ENCODE results near the gene RBM48.
A peak's percentile ranks its signal among the peaks of the same experiment; 100 is the strongest.

RBM48 gene

DNA sequence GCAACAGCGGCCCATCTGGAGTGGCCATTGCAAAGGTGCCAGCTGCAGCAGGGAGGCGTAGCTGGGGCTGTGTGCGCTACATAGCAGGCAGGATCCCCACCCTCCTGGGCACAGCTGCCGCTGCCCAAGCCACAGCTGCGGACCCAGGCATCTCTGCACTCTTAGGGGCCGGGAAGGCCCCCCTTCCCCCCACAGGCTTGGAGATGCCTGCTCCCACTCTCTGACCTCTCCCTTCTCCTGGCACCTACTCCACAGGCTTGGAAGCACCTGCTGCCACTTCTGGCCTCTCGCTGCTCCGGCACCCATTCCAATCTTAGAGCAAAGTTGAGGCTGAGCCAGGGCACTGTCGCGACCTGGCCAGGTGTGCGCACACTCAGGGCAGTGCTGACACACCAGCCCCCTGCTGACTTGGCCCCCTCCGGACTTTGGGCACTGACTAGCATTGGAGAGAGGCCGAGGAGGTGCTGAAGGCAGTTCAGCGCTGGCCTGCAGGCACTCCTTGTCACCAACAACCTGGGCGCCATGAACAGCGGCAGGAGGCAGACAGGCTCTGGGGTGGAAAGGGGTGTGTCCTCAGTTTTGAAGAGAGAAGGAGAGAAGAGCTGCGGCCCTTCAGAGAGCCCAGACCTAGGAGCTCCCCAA is 18.4 kb downstream of the RBM48 start:
- DNase-seq: no peak

DNA sequence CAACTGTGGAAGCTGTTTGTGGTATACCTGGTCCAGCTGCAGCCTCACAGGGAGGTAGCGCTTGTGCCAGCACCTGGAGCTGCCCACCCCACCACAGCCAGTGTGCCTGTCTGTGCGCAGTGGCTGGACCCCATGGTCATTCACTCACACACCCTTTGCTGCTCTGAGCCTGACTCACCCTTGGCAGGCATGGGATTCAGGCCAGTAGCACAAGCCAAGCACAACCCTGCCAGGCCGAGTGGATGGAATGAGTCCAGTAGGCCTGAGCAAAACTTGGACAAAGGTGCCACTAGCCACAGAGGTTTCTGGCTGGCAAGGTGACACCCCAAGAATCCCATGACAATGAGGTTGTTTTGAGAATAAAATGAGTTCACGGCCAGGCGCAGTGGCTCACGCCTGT is 19.0 kb downstream of the RBM48 start:
- no peak for DNase-seq

DNA sequence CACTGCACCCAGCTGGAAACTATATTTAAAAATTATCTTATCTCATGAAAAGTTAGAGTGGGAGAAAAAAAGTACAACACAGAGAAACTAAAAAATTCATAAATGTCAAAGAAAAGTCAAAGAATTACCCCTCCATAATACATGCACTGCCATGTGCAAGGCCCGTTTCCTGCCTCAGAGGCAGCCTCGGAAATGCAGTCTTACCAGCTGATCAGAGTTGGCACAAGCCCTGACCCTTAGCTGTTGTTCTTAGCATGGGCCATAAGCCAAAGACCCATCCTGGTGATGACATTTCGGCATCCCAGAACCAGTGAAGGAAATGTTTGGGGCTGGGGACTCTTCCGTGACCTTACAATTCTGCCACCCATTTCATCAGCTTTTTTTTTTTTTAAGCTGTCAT is 21.6 kb downstream of the RBM48 start:
- DNase-seq: no peak

DNA sequence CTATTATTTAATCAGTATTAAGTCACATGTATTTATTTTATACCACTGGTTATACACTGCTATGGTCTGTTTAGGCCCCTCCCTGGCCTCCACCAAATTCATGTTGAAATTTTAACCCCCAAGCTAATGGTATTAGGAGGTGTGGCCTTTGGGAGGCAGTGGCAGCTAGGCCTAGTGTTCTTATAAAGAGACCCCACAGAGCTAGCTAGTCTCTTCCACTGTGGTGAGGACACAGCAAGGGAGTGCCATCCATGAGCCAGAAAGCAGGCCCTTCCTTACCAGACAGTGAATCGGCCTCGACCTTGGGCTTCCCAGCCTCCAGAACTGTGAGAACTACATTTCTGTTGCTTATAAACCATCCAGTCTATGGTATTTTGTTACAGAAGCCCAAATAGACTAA is 28.7 kb downstream of the RBM48 start:
- no peak for DNase-seq

DNA sequence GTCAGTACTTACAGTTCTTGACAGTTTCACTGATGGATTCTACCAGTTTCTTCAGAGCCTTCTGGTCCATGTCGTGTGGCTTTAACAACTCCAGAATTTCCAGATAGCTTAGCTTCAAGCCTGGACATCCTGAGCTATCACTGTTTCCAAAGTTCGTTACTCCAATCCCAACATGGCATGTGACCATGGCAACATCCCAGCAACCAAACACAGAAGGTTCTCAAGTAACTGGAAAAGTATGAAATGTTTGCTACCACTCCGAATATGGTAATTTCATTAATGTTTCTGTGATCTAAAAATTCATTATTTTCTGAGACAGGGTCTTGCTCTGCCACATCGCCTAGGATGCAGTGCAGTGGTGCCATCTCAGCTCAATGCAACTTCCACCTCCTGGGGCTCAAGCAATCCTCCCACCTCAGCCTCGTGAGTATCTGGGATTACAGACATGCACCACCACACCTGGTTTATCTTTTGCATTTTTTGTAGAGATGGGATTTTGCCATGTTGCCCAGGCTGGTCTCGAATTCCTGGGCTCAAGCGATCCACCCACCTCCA is 29.3 kb downstream of the RBM48 start:
- peak; percentile 1 for DNase-seq

DNA sequence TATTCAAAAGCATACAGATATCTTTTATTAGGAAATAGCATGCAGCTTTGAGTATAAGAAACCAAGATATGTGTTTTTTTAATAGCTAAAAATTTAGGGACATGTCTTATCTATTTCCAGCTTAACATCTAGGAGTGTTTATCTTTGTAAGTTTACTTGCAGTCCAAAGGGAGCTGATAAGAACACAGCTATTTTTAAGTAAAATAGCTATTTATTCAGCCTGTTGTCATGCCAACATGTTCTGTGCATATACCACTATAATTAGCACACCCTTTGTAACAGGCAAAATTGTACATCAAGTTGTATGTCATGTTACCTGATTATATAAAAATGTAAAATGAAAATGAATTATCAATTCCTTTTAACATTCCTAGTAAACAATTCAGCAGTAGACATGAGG is 32.0 kb downstream of the RBM48 start:
- no peak for DNase-seq

DNA sequence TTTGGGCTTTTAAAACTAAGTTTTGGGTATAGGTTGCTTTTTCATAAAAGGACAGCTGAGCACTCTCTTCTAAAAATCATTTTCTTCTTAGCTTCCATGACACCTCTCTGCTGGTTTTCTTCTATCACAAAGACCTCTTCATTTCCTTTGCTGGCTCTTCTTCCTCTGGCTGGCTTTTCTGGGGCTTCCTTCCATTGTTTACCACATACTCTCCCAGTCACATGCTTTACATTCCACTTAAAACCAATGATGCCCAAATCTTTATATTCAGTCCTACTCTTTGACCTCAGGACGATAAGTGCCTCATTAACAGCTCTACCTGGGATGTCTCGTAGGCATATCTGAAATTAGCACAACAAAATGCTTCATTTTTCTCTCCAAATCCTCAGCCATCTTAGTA is 34.8 kb downstream of the RBM48 start:
- DNase-seq: no peak

DNA sequence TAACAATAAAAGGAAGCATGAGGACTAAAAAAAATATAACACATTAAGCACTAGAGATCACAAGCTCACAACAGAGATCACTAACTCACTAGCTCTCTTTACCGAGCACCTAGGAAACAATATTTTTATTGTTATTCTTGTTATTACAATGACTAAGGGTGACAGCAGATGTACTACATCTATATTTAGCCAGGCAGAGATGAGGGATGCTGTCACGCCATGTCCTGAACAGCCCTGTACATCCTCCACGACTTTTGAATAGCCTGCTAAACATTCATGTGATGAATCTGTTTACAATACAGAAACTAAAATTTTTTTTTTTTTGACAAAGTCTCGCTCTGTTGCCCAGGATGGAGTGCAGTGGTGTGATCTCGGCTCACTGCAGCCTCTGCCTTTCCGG is 38.9 kb downstream of the RBM48 start:
- DNase-seq: peak; percentile 5

DNA sequence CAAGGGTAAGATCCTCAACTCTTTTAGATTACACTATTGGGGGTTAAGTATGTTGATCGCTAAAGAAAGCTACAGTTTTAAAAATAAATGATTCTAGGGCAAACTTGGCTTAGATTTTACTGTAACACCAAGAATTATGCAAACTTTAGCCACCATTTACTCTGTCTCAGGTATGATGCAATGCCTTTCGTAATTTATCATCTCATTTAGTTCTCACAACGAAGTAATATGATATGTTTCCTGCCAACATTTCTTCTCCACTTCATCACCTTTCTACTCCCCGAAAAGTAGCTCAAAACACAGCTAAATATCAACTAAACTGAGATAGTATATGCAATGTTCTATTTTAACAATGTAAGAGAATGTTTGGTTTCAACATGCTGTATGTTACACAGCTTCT is 40.5 kb downstream of the RBM48 start:
- DNase-seq: no peak

DNA sequence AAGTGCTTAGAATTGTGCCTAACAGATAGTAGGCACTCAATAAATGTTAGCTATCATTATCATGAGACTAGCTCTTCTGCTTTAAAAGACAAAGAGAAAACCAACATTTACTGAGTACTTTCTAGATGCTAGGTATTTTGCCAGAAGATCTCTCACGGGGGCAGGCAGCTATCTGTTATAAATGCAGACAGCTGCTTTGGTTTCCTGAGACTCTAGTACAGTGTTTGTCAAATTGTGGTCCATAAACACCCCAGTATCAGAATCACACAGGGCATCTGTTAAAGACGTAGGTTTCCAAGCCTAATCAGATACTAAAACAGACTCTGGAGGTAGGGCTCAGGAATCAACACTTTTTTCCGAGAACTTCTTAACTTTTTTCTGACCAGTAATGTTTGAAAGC is 47.7 kb downstream of the RBM48 start:
- DNase-seq: no peak

DNA sequence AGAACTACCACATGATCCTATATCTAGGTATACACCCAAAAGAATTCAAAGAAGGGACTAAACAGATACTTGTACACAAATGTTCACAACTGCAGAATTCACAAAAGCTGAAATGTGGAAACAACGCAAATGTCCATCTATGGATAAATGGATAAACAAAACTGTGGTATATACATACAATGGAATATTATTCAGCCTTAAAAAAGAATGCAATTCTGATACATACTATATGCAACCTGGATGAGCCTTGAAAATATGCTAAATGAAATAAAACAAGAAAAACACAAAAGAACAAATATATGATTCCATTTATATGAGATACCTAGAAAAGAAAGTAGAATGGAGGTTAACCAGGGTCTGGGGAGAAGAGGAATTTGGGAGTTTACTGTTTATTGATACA is 54.4 kb downstream of the RBM48 start:
- DNase-seq: no peak

DNA sequence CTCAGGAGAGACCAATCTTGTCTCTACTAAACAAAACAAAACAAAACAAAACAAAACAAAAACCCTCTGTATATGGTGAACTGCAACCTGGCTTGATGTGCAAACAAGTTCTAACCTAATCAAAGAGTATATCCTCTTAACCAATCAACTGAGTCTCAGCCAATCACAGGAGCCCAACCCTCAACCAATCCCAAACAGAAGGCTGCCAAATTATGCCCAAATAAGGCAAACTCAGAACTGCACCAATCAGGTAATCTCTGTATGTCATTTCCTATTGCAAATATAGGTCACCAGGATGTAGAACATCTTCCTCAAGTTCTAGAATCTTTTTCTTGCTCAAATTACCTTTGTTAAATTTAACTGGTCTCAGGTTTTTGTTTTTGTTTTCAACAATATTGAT is 56.4 kb downstream of the RBM48 start:
- DNase-seq: no peak

DNA sequence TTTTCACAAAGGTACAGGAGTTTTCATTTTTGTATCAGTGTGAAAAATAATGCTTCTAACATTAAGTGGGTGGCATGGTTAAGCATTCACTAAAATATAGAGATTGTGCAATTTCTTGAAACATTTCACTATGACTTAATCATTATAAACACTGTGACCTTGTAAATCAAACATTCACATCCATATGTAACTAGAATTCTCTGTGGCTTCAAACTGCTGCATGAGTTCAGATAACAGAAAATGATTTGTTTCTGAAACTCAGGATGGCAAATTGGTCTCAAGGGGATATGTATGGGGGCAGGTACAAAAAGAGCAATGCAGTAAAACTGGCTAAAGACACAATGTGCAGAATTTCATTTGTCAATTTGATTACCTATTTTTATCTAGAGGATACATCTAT is 57.8 kb downstream of the RBM48 start:
- DNase-seq: peak; percentile 50

DNA sequence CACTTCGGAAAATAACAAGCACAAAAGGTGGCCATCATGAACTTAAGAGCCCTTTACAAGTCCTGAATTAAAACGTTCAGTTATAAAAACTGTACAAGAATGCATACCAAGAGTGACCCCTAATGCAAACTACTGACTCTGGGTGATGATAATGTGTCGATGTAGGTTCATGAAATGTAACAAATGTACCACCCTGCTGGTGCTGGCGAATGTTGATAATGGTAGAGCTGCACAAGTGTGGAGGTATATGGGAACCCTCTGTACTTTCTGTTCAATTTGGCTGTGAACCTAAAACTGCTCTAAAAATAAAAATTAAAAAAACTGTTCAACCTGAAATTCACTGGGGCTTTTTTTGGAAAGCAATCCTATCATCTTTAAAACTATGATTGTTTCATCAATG is 58.2 kb downstream of the RBM48 start:
- DNase-seq: no peak
